HepG2 (cell line): Measurements from ENCODE around the gene CSNK1D. TPM values are rescaled to one million over a fixed set of nuclear protein-coding genes. Genes with fewer than 3 reads are reported as not detected.
A peak's percentile ranks its signal among the peaks of the same experiment; 100 is the strongest.

Experiments used
- ATF2 ChIP-seq: sonication (generic); formaldehyde crosslinking; IDR thresholded peaks from 2 replicates; pipeline ENCODE4 v1.4.0; 2020; ENCODE audit warnings: missing genetic modification reagents
- BCL6 ChIP-seq: IDR thresholded peaks from 2 replicates; pipeline ENCODE4 v1.6.1; 2016; ENCODE audit warnings: missing genetic modification reagents, missing compliant biosample characterization
- CSRNP1 ChIP-seq: sonication (generic); formaldehyde crosslinking; IDR thresholded peaks from 2 replicates; pipeline ENCODE4 v1.8.1; 2023; ENCODE audit warnings: mild to moderate bottlenecking, missing genetic modification reagents
- ELF3 ChIP-seq: IDR thresholded peaks from 2 replicates; pipeline ENCODE4 v1.6.1; 2016; ENCODE audit warnings: missing genetic modification reagents, missing compliant biosample characterization
- GATAD2A ChIP-seq: IDR thresholded peaks from 2 replicates; pipeline ENCODE4 v1.6.1; 2016
- KDM5B ChIP-seq: sonication (generic); formaldehyde crosslinking; IDR thresholded peaks from 2 replicates; pipeline ENCODE4 v1.4.0; 2020; ENCODE audit warnings: missing genetic modification reagents, mild to moderate bottlenecking, borderline replicate concordance
- MED1 ChIP-seq: sonication (generic); formaldehyde crosslinking; IDR thresholded peaks from 2 replicates; pipeline ENCODE4 v1.4.0; 2020; ENCODE audit warnings: missing genetic modification reagents
- NR0B2 ChIP-seq: sonication (generic); formaldehyde crosslinking; IDR thresholded peaks from 2 replicates; pipeline ENCODE4 v1.4.0; 2020; ENCODE audit warnings: mild to moderate bottlenecking, missing genetic modification reagents
- PHF8 ChIP-seq: sonication (generic); formaldehyde crosslinking; IDR thresholded peaks from 2 replicates; pipeline ENCODE4 v1.5.0; 2020; ENCODE audit warnings: missing genetic modification reagents
- PRDM10 ChIP-seq: sonication (generic); formaldehyde crosslinking; IDR thresholded peaks from 2 replicates; pipeline ENCODE4 v1.4.0; 2020; ENCODE audit warnings: low read depth, missing genetic modification reagents
- RAD21 ChIP-seq: fragments of 450-650 bp; formaldehyde crosslinking; IDR thresholded peaks from 2 replicates; pipeline ENCODE4 v1.5.0; 2020; ENCODE audit warnings: mild to moderate bottlenecking
- SNAI1 ChIP-seq: sonication (generic); formaldehyde crosslinking; IDR thresholded peaks from 2 replicates; pipeline ENCODE4 v1.5.0; 2020; ENCODE audit warnings: mild to moderate bottlenecking, missing genetic modification reagents, borderline replicate concordance
- SOX6 ChIP-seq, 2 experiments: fragments of 450-650 bp in 1 of 2; sonication (generic) in 1 of 2; formaldehyde crosslinking in 1 of 2; IDR thresholded peaks; 2 replicates each; pipeline versions ENCODE4 v1.4.0 to v1.6.1; 2017 to 2020; ENCODE audit warnings: antibody characterized with exemption in 1 of 2, mild to moderate bottlenecking in 1 of 2, missing genetic modification reagents in 1 of 2
- SYNCRIP ChIP-seq: fragments of 200-400 bp; formaldehyde crosslinking; IDR thresholded peaks from 2 replicates; pipeline ENCODE4 v1.6.1; 2018; ENCODE audit warnings: mild to moderate bottlenecking, low read depth, low read length; ENCODE audit not compliant: insufficient read depth
- TSC22D2 ChIP-seq: sonication (generic); formaldehyde crosslinking; IDR thresholded peaks from 2 replicates; pipeline ENCODE4 v1.5.1; 2020; ENCODE audit warnings: missing genetic modification reagents, mild to moderate bottlenecking, borderline replicate concordance
- U2AF1 ChIP-seq: fragments of 200-400 bp; formaldehyde crosslinking; optimal IDR thresholded peaks from 2 replicates; pipeline ENCODE3; 2017; ENCODE audit warnings: mild to moderate bottlenecking, low read depth, low read length
- ZNF331 ChIP-seq: sonication (generic); formaldehyde crosslinking; IDR thresholded peaks from 2 replicates; pipeline ENCODE4 v1.4.0; 2020; ENCODE audit warnings: missing genetic modification reagents
- ZNF33A ChIP-seq: sonication (generic); formaldehyde crosslinking; IDR thresholded peaks from 2 replicates; pipeline ENCODE4 v1.5.1; 2020; ENCODE audit warnings: missing genetic modification reagents, mild to moderate bottlenecking, moderate library complexity, borderline replicate concordance
- ZNF33B ChIP-seq: sonication (generic); formaldehyde crosslinking; IDR thresholded peaks from 2 replicates; pipeline ENCODE4 v1.5.1; 2020; ENCODE audit warnings: mild to moderate bottlenecking, missing genetic modification reagents
- ZNF713 ChIP-seq: sonication (generic); formaldehyde crosslinking; IDR thresholded peaks from 2 replicates; pipeline ENCODE4 v1.4.0; 2020; ENCODE audit warnings: mild to moderate bottlenecking, missing genetic modification reagents
- ZSCAN25 ChIP-seq: sonication (generic); formaldehyde crosslinking; IDR thresholded peaks from 2 replicates; pipeline ENCODE4 v1.8.0; 2022; ENCODE audit warnings: mild to moderate bottlenecking, missing genetic modification reagents
- polyA plus RNA-seq, 8 experiments: library from polyadenylated mRNA; depleted of rRNA in 3 of 8; stranded (reverse) in 7 of 8; unstranded in 1 of 8; fragments of >200 nt; fragmentation: Illumina TruSeq in 4 of 8; extraction: Trizol in 4 of 8; gene quantifications; 2 replicates each; pipeline versions ENCODE4 v1.2.1 to v1.2.3, GENCODE V29; 2011 to 2016; ENCODE audit warnings: low read depth in 4 of 8, missing spikeins in 1 of 8, mixed read lengths in 1 of 8; ENCODE audit not compliant: insufficient read depth in 1 of 8
- total RNA-seq, 5 experiments: library from RNA; depleted of rRNA; stranded (reverse); fragments of >200 nt; fragmentation: Illumina TruSeq; extraction: Trizol; gene quantifications; 2 replicates each; pipeline ENCODE4 v1.2.3, GENCODE V29; 2016; ENCODE audit warnings: low read depth in 1 of 5

Gene CSNK1D
- total and polyA plus RNA-seq, 2 of the 13 experiments (the other 11 are each of a cell fraction or from before 2014, with no cell fraction given), result 31.5 to 128 TPM

- TF ChIP-seq ATF2 (CRISPR knock-in tag) (peak; percentile 17; the same call in 1 of the 2 replicates), ZNF331 (CRISPR knock-in tag) (peak; percentile 62; the same call in 1 of the 2 replicates), PHF8 (CRISPR knock-in tag) (peak; percentile 41; the same call in 1 of the 2 replicates), SOX6 (IDR thresholded peaks at IDR 0.05) (no peak), SOX6 (CRISPR knock-in tag; IDR thresholded peaks at IDR 0.05) (0 out of 2 replicates have a peak, but pooled peaks have one; percentile 26), SYNCRIP (no peak), TSC22D2 (CRISPR knock-in tag) (peak; percentile 80; the same call in 1 of the 2 replicates), ZNF33B (CRISPR knock-in tag) (0 out of 2 replicates have a peak, but pooled peaks have one; percentile 28), ZSCAN25 (CRISPR knock-in tag) (peak; percentile 87; the same call in 1 of the 2 replicates), RAD21 (CRISPR knock-in tag) (peak; percentile 96), ELF3 (CRISPR knock-in tag) (peak; percentile 37; the same call in 1 of the 2 replicates), PRDM10 (CRISPR knock-in tag) (peak; percentile 46; the same call in 1 of the 2 replicates), SNAI1 (CRISPR knock-in tag) (no peak), NR0B2 (CRISPR knock-in tag) (0 out of 2 replicates have a peak, but pooled peaks have one; percentile 10), KDM5B (peak; percentile 64), GATAD2A (CRISPR knock-in tag) (peak; percentile 84), ZNF33A (CRISPR knock-in tag) (no peak), ZNF713 (CRISPR knock-in tag) (0 out of 2 replicates have a peak, but pooled peaks have one; percentile 93), BCL6 (CRISPR knock-in tag) (peak; percentile 40; the same call in 1 of the 2 replicates), MED1 (peak; percentile 62; the same call in 1 of the 2 replicates), U2AF1 (peak; percentile 79), CSRNP1 (CRISPR knock-in tag) (peak; percentile 49; the same call in 1 of the 2 replicates)
Observed at GRCh38 chr17:82300707-82301270, 27.3 kb upstream of the CSNK1D start (continued).
